HG03457 (cell line): ENCODE results near the gene PTAFR.
A peak's percentile ranks its signal among the peaks of the same experiment; 100 is the strongest.

Source experiments
- ATAC-seq: cut with Tn5 transposase; IDR thresholded peaks from one replicate; pipeline ENCODE4 v1.9.1; 2021; ENCODE audit warnings: moderate number of reproducible peaks; ENCODE audit not compliant: unreplicated experiment

PTAFR gene

GRCh38 chr1:28178690-28179485, 2.4 kb upstream of the PTAFR start:
- ATAC-seq: no peak

GRCh38 chr1:28175955-28176485, 470 bp downstream of the PTAFR start:
- ATAC-seq: no peak

DNA sequence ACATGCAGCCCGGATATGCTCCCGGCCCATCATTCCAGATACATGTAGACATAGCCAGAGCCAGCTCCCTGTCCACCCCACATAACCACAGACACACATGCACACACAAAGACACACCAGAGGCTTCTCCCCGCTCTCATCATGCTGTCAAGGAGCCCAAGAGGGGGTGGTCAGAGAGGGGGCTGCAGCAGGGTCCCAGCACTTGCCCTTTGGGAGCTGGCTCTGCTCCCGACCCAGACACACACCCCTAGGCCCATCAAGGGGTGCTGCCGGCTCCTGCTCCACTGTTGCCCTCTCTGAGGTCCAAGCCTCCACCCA, 2.6 kb downstream of the PTAFR start:
- ATAC-seq: no peak

DNA sequence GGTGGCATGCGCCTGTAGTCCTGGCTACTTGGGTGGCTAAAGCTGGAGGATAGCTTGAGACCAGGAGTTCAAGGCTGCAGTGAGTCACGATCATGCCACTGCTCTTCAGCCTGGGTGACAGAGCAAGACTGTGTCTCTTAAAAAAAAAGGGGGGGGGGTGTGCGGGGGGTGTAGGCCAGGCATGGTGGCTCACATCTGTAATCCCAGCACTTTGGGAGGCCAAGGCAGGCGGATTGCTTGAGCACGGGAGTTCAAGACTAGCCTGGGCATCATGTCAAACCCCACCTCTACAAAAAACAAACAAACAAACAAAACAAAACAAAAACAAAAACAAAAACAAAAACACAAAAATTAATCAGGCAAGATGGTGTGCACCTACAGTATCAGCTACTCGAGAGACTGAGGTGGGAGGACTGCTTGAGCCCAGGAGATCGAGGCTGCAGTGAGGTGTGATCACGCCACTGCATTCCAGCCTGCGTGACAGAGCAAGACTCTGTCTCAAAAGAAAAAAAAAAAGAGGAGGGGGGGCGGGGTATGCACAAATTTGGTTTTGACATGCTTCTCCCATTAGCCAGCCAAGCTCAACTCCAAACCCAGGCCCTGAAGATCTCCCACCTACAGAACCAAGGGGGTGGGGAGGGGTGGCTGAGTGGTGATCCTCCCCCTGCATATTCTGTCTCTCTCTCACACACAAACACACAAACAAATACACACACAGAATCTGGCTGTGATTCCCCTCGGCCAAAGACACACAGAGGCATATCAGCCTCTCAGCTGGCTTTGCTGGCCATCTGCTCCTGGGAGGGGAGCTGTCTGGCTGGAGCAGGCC, 3.1 kb downstream of the PTAFR start:
- no peak for ATAC-seq

GRCh38 chr1:28172713-28173150, 3.8 kb downstream of the PTAFR start:
- ATAC-seq: peak; percentile 67

GRCh38 chr1:28171246-28171645, 5.2 kb downstream of the PTAFR start:
- ATAC-seq: no peak

- ATAC-seq: no peak
These were observed 6.4 kb downstream of the PTAFR start for GRCh38 chr1:28170001-28170596.

GRCh38 chr1:28163496-28164161, 12.9 kb downstream of the PTAFR start:
- no peak for ATAC-seq

DNA sequence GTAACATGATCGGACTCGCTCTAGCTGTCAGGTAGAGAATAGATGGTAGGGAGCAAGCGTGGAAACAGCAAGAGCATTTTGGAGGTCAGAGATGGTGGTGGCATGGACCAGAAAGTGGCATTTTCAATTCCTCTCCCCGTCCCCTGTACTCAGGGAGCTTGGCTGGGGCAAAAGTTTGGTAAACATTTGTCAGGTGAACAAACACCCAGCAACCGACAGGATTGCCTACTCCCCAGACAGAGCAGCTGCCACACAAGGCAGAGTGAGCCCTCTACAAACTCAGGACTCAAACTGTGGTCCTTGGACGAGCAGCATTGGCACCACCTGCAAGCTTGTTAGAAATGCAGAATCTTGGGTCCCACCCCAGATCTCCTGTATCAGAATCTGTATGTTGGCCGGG, 14.3 kb downstream of the PTAFR start:
- ATAC-seq: no peak

DNA sequence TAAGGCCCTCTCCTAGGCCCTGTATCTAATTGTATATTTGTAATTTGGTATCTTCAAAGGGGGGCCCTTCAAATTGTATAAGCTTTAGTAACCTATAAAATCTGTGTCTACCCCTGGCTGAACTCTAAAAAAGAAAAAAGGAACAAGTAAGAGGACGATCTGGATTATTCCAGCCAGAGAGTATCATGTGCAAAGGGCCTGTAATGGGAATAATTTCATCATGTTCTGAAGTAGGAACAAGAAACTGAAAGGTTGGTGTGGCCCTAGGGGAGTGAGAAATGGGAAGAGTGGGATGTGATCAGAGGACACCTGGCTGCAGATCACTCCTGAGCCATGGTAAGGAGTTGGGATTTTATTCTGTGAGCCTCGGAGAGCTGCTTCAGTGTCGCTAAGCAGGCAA, 14.7 kb downstream of the PTAFR start:
- ATAC-seq: no peak

- ATAC-seq: no peak
These were observed 15.7 kb downstream of the PTAFR start for GRCh38 chr1:28160782-28161266.

DNA sequence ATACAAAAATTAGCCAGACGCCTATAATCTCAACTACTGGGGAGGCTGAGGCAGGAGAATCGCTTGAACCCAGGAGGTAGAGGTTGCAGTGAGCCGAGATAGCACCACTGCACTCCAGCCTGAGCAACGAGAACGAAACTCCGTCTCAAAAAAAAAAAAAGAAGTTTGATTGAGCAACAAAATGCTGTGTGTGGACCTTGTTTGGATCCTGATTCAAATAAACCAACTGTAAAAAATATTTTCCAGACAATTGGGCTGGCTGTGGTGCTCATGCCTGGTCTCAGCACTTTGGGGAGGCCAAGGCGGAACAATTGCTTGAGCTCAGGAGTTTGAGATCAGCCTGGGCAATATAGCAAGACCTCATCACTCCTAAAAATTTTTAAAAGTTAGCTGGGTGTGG, 16.8 kb downstream of the PTAFR start:
- no peak for ATAC-seq

DNA sequence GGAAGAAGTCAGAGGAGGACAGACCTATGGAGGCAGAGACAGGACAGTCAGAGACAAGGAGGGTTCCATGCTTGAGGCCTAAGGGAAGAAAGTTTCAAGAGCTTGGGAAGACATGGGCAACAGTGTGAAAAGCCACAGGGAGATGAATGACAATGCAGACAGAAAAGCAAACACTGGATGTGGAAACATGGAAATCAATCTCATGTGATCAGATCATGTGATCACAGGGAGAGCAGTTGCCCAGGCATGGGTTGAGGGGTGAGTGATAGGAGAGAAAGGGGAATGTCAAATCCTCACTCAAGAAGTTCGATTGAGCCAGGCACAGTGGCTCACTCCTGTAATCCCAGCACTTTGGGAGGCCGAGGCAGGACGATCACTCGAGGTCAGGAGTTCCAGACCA, 17.2 kb downstream of the PTAFR start:
- ATAC-seq: no peak

DNA sequence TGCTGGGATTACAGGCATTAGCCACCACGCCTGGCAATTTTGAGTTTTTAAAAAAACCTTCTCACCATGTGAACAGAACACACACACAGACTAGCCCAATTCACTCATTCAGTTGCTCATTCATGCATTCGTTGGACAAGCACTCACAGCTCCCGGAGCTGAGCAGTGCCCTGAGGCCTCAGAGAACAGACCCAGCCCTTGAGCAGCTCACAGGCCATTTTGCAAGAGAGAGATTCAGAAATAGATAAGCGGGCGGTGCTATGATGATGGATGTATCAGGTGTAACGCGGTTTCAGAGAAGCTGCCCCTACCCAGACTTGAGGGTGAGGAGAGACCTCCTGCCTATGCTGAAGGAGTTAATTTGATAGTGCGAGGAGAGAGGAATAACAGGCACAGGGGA, 18.6 kb downstream of the PTAFR start:
- no peak for ATAC-seq

DNA sequence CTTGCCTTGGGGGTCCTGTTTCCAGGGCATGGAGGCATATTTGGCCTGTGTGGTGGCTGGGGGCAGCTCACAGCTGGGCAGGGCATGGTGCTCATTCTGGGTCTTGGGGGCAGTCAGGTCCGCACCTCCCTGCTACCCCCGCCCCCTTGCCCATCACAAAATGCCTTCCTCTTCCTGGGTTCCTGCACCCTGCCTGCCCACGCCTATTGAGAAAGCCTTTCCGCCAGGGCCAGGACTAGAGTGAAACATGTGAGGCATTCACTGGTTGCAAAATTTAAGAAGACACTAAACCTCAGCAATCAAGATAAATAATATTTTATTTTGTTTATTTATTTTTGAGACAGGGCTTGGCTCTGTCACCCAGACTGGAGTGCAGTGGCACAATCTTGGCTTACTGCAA, 19.7 kb downstream of the PTAFR start:
- ATAC-seq: no peak

GRCh38 chr1:28155628-28156027, 20.9 kb downstream of the PTAFR start:
- ATAC-seq: no peak

GRCh38 chr1:28154078-28154594, 22.4 kb downstream of the PTAFR start:
- ATAC-seq: no peak

- ATAC-seq: no peak
These were observed 26.2 kb downstream of the PTAFR start for GRCh38 chr1:28150125-28150780.

DNA sequence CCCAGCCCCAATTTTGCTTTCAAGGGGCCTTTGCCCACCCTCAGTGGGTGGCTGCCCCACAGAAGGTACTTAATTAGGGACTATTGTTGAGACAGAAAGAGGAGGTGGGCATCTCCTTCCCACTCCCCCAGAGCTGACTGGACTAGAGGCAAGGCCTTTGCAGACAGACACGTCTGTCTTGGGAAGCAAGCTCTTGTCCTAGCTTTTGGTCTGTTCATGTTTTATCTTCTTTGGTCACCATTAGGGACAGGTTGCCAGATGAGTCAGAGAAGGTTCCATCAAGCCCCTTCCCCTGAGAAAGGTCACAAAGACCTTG, 27.7 kb downstream of the PTAFR start:
- ATAC-seq: no peak
